ENCODE measurements around the gene BORCS5. TPM values are rescaled to one million over a fixed set of nuclear protein-coding genes. Genes with fewer than 3 reads are reported as not detected.

The BORCS5 gene
- total and polyA plus RNA-seq, 2 donors (not counting 1 experiment from before 2014, with no cell fraction given) = 11.9 to 46.2 TPM

DNA sequence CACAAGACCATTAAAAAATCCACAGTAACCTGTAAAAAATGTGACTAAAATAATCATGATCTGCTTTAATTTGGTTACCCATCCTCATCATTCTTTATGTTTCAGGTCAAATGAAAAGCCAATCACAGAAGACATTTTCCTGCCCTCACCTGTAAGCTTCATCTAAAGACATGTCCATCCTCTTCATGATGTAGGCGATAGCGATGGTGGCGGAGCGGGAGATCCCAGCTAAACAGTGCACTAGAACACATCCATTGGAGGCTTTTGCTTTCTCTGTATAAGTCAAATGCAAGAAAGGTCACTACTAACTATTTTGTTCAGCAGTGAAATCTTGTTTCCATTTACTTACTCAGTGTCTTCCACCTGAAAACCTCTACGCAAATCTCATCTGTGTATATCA is 123.2 kb downstream of the BORCS5 start:
- Histone ChIP-seq H3K9ac (ENCODE audit: low read length) (no peak overlapping the region), H3K4me3 (ENCODE audit: control extremely low read depth in 1 of 5, extremely low read depth in 1 of 5, insufficient read depth in 1 of 5, low read depth in 2 of 5, low read length in 4 of 5) (no peak overlapping the region), H3K79me2 (ENCODE audit: control insufficient read depth, insufficient read depth, low read length) (no peaks in the 10 kb centered on the region), H3K27me3 (replicated peaks in 1 of 4; ENCODE audit: control extremely low read depth in 1 of 4, control insufficient read depth in 3 of 4, insufficient read depth in 4 of 4, low read length in 3 of 4) (no peaks in the 10 kb centered on the region), H3K4me1 (ENCODE audit: control insufficient read depth in 2 of 2, insufficient read depth in 2 of 2, low read length in 2 of 2) (peaks cover 6 to 7% of the 10 kb centered on the region in 2 donors), H3K36me3 (replicated peaks in 1 of 2; ENCODE audit: control extremely low read depth in 1 of 2, control insufficient read depth in 1 of 2, extremely low read depth in 1 of 2, insufficient read depth in 2 of 2, low read length in 1 of 2) (peaks cover 0 to 4% of the 10 kb centered on the region in 2 experiments), H3K9me3 (ENCODE audit: control extremely low read depth in 1 of 3, control insufficient read depth in 2 of 3, insufficient read depth in 1 of 3, low read length in 2 of 3) (no peaks in the 10 kb centered on the region), H4K20me1 (ENCODE audit: control insufficient read depth, insufficient read depth, low read length, poor library complexity, severe bottlenecking) (no peaks in the 10 kb centered on the region), H3K4me2 (replicated peaks; ENCODE audit: low read depth, low read length, poor library complexity, severe bottlenecking) (no peak overlapping the region), H2AFZ (ENCODE audit: insufficient read depth, low read depth, low read length, poor library complexity, severe bottlenecking) (no peak overlapping the region), H3K27ac (ENCODE audit: low read length in 2 of 2) (no peak overlapping the region)
- ATAC-seq (ENCODE audit: low read depth) (no peak), DNase-seq (no peak)
- H3K4me1 Mint-ChIP-seq = peaks cover 22% of the 10 kb centered on the region
- WGBS (ENCODE audit: insufficient coverage) = 100% methylated on average over 2 of the region's 5 CpGs
- TF ChIP-seq EZH2 (IDR thresholded peaks at IDR 0.05; ENCODE audit: borderline replicate concordance, insufficient read depth, low read depth, low read length, poor library complexity, severe bottlenecking) = no peak
- TF ChIP-seq, protein P1, sequence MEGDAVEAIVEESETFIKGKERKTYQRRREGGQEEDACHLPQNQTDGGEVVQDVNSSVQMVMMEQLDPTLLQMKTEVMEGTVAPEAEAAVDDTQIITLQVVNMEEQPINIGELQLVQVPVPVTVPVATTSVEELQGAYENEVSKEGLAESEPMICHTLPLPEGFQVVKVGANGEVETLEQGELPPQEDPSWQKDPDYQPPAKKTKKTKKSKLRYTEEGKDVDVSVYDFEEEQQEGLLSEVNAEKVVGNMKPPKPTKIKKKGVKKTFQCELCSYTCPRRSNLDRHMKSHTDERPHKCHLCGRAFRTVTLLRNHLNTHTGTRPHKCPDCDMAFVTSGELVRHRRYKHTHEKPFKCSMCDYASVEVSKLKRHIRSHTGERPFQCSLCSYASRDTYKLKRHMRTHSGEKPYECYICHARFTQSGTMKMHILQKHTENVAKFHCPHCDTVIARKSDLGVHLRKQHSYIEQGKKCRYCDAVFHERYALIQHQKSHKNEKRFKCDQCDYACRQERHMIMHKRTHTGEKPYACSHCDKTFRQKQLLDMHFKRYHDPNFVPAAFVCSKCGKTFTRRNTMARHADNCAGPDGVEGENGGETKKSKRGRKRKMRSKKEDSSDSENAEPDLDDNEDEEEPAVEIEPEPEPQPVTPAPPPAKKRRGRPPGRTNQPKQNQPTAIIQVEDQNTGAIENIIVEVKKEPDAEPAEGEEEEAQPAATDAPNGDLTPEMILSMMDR (IDR thresholded peaks at IDR 0.05) = no peak
- no peaks in the 10 kb centered on the region for H3K9me3 Mint-ChIP-seq (ENCODE audit: insufficient read depth)
- no peaks in the 10 kb centered on the region for H3K27me3 Mint-ChIP-seq
- H3K4me3 Mint-ChIP-seq = no peak overlapping the region
- H3K27ac Mint-ChIP-seq = no peak overlapping the region
- ChIA-PET CTCF (interaction anchor here (1.4 kb wide), 1 partner anchor 14 kb away, joined by 4 read pairs; no protein-coding TSS in a partner anchor), POLR2A (no interaction called here)
- intact Hi-C loops (cut with micrococcal nuclease) = loop anchor here (5.0 kb wide), 1 partner anchor 82 kb away; the partner anchor contains the start of gene DUSP16

DNA sequence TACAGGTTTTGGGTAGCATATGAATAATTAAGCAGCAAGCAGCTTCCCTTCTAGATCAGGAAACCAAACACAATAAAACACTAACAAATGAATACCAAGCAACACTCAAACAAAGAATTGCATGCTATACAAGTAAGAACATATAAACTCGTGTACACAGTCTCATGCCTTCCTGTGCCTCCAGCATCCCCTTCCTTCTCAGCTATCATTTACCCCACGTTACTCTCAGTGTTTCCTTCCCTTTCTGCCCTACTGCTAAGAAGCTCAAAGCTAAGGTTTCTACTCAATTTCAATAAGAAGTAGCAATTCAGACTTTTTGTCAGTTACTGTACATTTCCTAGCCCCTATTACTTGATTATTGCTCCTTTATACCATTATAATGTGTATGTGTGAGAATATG is 124.8 kb downstream of the BORCS5 start:
- no peak overlapping the region for H3K4me3 ChIP-seq (ENCODE audit: control extremely low read depth in 1 of 5, extremely low read depth in 1 of 5, insufficient read depth in 1 of 5, low read depth in 2 of 5, low read length in 4 of 5)
- Mint-ChIP-seq H3K4me3 (no peak overlapping the region), H3K27ac (no peak overlapping the region), H3K27me3 (no peaks in the 10 kb centered on the region), H3K4me1 (peaks cover 22% of the 10 kb centered on the region), H3K9me3 (ENCODE audit: insufficient read depth) (no peaks in the 10 kb centered on the region)
- no peak for ATAC-seq (ENCODE audit: low read depth)
- no peak overlapping the region for H3K9ac ChIP-seq (ENCODE audit: low read length)
- intact Hi-C loops (cut with micrococcal nuclease) = loop anchor here (5.0 kb wide), 1 partner anchor 81 kb away; the partner anchor contains the start of gene DUSP16
- TF ChIP-seq EZH2 (IDR thresholded peaks at IDR 0.05; ENCODE audit: borderline replicate concordance, insufficient read depth, low read depth, low read length, poor library complexity, severe bottlenecking) = no peak
- TF ChIP-seq, protein P1 (IDR thresholded peaks at IDR 0.05) = no peak
- WGBS (ENCODE audit: insufficient coverage) = 9% methylated on average over 2 of the region's 2 CpGs
- H3K27ac ChIP-seq (ENCODE audit: low read length in 2 of 2) = no peak overlapping the region
- no peak for DNase-seq
- ChIA-PET CTCF (no interaction called here), POLR2A (no interaction called here)
- no peaks in the 10 kb centered on the region for H3K36me3 ChIP-seq (replicated peaks in 1 of 2; ENCODE audit: control extremely low read depth in 1 of 2, control insufficient read depth in 1 of 2, extremely low read depth in 1 of 2, insufficient read depth in 2 of 2, low read length in 1 of 2)
- no peak overlapping the region for H3K4me2 ChIP-seq (replicated peaks; ENCODE audit: low read depth, low read length, poor library complexity, severe bottlenecking)
- no peaks in the 10 kb centered on the region for H4K20me1 ChIP-seq (ENCODE audit: control insufficient read depth, insufficient read depth, low read length, poor library complexity, severe bottlenecking)
- H2AFZ ChIP-seq (ENCODE audit: insufficient read depth, low read depth, low read length, poor library complexity, severe bottlenecking) = no peak overlapping the region
- H3K27me3 ChIP-seq (replicated peaks in 1 of 4; ENCODE audit: control extremely low read depth in 1 of 4, control insufficient read depth in 3 of 4, insufficient read depth in 4 of 4, low read length in 3 of 4) = no peaks in the 10 kb centered on the region
- H3K9me3 ChIP-seq (ENCODE audit: control extremely low read depth in 1 of 3, control insufficient read depth in 2 of 3, insufficient read depth in 1 of 3, low read length in 2 of 3) = no peaks in the 10 kb centered on the region
- peaks cover 6 to 7% of the 10 kb centered on the region in 2 donors for H3K4me1 ChIP-seq (ENCODE audit: control insufficient read depth in 2 of 2, insufficient read depth in 2 of 2, low read length in 2 of 2)
- no peaks in the 10 kb centered on the region for H3K79me2 ChIP-seq (ENCODE audit: control insufficient read depth, insufficient read depth, low read length)
